GM12878 (cell line): ENCODE data around the gene LDHAL6B.

ENCODE experiments used
- BACH1 ChIP-seq: fragments of 450-650 bp; IDR thresholded peaks from 2 replicates; pipeline ENCODE4 v1.6.1; 2017; ENCODE audit warnings: mild to moderate bottlenecking, borderline replicate concordance
- BCL11A ChIP-seq: IDR thresholded peaks from 2 replicates; pipeline ENCODE4 v1.6.1; 2011; ENCODE audit warnings: low read depth, low read length
- EZH2 ChIP-seq: IDR thresholded peaks from 2 replicates; pipeline ENCODE4 v1.6.1; 2012; ENCODE audit warnings: low read depth, mild to moderate bottlenecking, control low read depth, inconsistent platforms, low read length, borderline replicate concordance; ENCODE audit not compliant: control insufficient read depth
- GABPA ChIP-seq: IDR thresholded peaks from 2 replicates; pipeline ENCODE4 v1.6.1; 2014; ENCODE audit warnings: antibody characterized with exemption, low read depth, mild to moderate bottlenecking, inconsistent platforms
- HDAC6 ChIP-seq: fragments of 200-600 bp; sonication (generic); IDR thresholded peaks from one replicate; pipeline ENCODE4 v1.8.0; 2017; ENCODE audit warnings: antibody characterized with exemption; ENCODE audit not compliant: unreplicated experiment
- POLR2A ChIP-seq: IDR thresholded peaks from 2 replicates; pipeline ENCODE4 v1.6.1; 2011; ENCODE audit warnings: low read depth, mild to moderate bottlenecking, low read length
- POLR2AphosphoS5 ChIP-seq: IDR thresholded peaks from 2 replicates; pipeline ENCODE4 v1.6.1; 2011; ENCODE audit warnings: mild to moderate bottlenecking, low read length, inconsistent platforms
- TAF1 ChIP-seq: IDR thresholded peaks from 2 replicates; pipeline ENCODE4 v1.6.1; 2011; ENCODE audit warnings: mild to moderate bottlenecking, low read depth, low read length, borderline replicate concordance
- TF ChIP-seq, protein P1 (sequence below), 3 experiments: IDR thresholded peaks in 2 of 3; conservative IDR thresholded peaks in 1 of 3; 2 replicates each; pipeline ENCODE4 v1.5.1; 2011; ENCODE audit warnings: low read depth in 3 of 3, low read length in 3 of 3, mild to moderate bottlenecking in 3 of 3, control low read depth in 2 of 3, moderate library complexity in 2 of 3, inconsistent platforms in 1 of 3, mixed read lengths in 1 of 3; ENCODE audit not compliant: control insufficient read depth in 2 of 3, insufficient read depth in 1 of 3; ENCODE audit errors: extremely low read depth in 1 of 3
- TF ChIP-seq, protein P2 (sequence below): IDR thresholded peaks from 2 replicates; pipeline ENCODE4 v1.6.1; 2011; ENCODE audit warnings: low read depth, mild to moderate bottlenecking, low read length, moderate library complexity, borderline replicate concordance; ENCODE audit errors: extremely low read depth
- TF ChIP-seq, protein P3 (sequence below): IDR thresholded peaks from 2 replicates; pipeline ENCODE4 v1.6.1; 2012; ENCODE audit warnings: mild to moderate bottlenecking, low read depth, low read length

DNA sequence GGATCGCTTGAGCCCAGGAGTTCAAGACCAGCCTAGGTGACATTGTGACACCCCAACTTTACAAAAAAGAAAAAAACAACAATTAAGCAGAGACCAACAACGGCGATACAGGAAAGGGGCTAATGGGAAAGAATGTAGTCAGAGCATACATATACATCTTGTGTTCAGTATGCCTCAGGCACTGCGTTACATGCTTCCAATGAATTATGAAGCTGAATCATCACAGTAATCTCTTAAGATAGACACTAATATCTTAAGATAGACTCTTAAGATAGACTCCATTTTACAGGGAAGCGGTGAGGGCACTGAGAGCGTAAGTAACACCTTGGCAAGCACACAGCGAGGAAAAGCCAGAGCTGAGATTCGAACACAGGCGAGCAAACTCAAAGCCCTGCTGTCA is 6.1 kb upstream of the LDHAL6B start:
- TF ChIP-seq GABPA, result no peak
- no peak for TF ChIP-seq TAF1
- TF ChIP-seq, protein P1, sequence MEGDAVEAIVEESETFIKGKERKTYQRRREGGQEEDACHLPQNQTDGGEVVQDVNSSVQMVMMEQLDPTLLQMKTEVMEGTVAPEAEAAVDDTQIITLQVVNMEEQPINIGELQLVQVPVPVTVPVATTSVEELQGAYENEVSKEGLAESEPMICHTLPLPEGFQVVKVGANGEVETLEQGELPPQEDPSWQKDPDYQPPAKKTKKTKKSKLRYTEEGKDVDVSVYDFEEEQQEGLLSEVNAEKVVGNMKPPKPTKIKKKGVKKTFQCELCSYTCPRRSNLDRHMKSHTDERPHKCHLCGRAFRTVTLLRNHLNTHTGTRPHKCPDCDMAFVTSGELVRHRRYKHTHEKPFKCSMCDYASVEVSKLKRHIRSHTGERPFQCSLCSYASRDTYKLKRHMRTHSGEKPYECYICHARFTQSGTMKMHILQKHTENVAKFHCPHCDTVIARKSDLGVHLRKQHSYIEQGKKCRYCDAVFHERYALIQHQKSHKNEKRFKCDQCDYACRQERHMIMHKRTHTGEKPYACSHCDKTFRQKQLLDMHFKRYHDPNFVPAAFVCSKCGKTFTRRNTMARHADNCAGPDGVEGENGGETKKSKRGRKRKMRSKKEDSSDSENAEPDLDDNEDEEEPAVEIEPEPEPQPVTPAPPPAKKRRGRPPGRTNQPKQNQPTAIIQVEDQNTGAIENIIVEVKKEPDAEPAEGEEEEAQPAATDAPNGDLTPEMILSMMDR (IDR thresholded peaks at IDR 0.05 in 2 of 3, conservative IDR thresholded peaks at IDR 0.05 in 1 of 3; ENCODE audit: control insufficient read depth in 2 of 3, extremely low read depth in 1 of 3, insufficient read depth in 1 of 3, low read depth in 3 of 3, low read length in 3 of 3), result no peak
- TF ChIP-seq POLR2AphosphoS5, result no peak
- TF ChIP-seq EZH2, result no peak
- no peak for TF ChIP-seq HDAC6
- no peak for TF ChIP-seq POLR2A
- no peak for TF ChIP-seq BCL11A
- no peak for TF ChIP-seq BACH1
- TF ChIP-seq, protein P2, sequence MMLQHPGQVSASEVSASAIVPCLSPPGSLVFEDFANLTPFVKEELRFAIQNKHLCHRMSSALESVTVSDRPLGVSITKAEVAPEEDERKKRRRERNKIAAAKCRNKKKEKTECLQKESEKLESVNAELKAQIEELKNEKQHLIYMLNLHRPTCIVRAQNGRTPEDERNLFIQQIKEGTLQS, result no peak
- TF ChIP-seq, protein P3, sequence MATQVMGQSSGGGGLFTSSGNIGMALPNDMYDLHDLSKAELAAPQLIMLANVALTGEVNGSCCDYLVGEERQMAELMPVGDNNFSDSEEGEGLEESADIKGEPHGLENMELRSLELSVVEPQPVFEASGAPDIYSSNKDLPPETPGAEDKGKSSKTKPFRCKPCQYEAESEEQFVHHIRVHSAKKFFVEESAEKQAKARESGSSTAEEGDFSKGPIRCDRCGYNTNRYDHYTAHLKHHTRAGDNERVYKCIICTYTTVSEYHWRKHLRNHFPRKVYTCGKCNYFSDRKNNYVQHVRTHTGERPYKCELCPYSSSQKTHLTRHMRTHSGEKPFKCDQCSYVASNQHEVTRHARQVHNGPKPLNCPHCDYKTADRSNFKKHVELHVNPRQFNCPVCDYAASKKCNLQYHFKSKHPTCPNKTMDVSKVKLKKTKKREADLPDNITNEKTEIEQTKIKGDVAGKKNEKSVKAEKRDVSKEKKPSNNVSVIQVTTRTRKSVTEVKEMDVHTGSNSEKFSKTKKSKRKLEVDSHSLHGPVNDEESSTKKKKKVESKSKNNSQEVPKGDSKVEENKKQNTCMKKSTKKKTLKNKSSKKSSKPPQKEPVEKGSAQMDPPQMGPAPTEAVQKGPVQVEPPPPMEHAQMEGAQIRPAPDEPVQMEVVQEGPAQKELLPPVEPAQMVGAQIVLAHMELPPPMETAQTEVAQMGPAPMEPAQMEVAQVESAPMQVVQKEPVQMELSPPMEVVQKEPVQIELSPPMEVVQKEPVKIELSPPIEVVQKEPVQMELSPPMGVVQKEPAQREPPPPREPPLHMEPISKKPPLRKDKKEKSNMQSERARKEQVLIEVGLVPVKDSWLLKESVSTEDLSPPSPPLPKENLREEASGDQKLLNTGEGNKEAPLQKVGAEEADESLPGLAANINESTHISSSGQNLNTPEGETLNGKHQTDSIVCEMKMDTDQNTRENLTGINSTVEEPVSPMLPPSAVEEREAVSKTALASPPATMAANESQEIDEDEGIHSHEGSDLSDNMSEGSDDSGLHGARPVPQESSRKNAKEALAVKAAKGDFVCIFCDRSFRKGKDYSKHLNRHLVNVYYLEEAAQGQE, result no peak
